ENCODE results near the gene PKP1. TPM values are rescaled to one million over a fixed set of nuclear protein-coding genes. Genes with fewer than 3 reads are reported as not detected.
A peak's percentile ranks its signal among the peaks of the same experiment; 100 is the strongest.

Gene PKP1
- total RNA-seq, 4 donors from 2014 or later = 0.93 to 9.6 (median 3.6) TPM

DNA sequence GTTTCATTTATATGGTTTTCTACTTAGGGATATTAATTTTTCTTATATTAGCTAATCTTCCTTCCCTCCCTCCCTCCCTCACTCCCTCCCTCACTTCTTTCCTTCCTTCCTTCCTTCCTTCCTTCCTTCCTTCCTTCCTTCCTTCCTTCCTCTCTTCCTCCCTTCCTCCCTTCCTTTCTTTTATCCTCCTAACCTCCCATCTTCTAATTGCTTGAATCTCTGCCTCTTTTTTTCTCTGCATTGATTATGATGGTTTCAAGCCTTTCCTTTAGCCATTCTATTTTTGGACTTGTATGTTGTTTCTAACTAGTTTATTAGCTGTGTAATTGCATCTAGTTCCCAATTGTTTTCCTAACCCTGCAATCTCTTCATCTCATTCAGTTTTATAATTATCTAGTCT is 17.0 kb upstream of the PKP1 start:
- no peak for DNase-seq (ENCODE audit: low spot score)
- ATAC-seq (ENCODE audit: low FRiP score) = no peak
- TF ChIP-seq CTCF (IDR thresholded peaks at IDR 0.05) = no peak

GRCh38 chr1:201266774-201267173 is 16.5 kb upstream of the PKP1 start:
- ATAC-seq (ENCODE audit: low FRiP score) (no peak), DNase-seq (ENCODE audit: low spot score) (no peak)
- no peak for TF ChIP-seq CTCF (IDR thresholded peaks at IDR 0.05)

- no peak for TF ChIP-seq CTCF (IDR thresholded peaks at IDR 0.05)
- ATAC-seq (ENCODE audit: low FRiP score) (no peak), DNase-seq (ENCODE audit: low spot score) (no peak)
Measured at GRCh38 chr1:201267481-201268229, 15.7 kb upstream of the PKP1 start.

DNA sequence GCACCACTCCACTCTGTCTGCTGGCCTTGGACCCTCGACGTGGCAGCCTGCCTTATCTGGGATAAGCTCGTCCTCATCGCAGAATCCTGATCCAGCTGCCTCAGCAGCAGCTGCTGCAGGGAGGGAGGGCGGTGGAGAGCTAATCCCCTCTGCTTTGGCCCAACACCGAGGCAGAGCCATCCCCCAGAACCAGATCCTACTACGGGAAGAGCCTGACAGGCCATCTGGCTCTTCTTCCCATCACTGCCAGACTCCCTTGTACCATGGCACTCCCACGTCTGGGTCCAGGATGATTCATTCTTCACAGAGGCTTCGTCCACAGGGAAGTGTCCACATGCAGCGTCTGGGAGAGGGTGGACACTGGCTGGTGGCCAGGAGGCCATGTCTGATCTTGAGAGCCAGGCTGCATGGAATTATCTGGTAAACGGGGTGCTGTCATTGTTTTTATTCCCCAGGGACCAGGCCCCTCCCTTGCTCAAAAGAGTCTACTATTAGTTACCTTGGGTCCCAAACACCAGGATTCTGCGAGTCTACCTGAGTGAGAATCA is 14.6 kb upstream of the PKP1 start:
- no peak for DNase-seq (ENCODE audit: low spot score)
- no peak for TF ChIP-seq CTCF (IDR thresholded peaks at IDR 0.05)
- ATAC-seq (ENCODE audit: low FRiP score) = peak; percentile 75

GRCh38 chr1:201269281-201269680 is 14.0 kb upstream of the PKP1 start:
- ATAC-seq (ENCODE audit: low FRiP score) (peak; percentile 15), DNase-seq (ENCODE audit: low spot score) (no peak)
- TF ChIP-seq CTCF (IDR thresholded peaks at IDR 0.05) = no peak

DNA sequence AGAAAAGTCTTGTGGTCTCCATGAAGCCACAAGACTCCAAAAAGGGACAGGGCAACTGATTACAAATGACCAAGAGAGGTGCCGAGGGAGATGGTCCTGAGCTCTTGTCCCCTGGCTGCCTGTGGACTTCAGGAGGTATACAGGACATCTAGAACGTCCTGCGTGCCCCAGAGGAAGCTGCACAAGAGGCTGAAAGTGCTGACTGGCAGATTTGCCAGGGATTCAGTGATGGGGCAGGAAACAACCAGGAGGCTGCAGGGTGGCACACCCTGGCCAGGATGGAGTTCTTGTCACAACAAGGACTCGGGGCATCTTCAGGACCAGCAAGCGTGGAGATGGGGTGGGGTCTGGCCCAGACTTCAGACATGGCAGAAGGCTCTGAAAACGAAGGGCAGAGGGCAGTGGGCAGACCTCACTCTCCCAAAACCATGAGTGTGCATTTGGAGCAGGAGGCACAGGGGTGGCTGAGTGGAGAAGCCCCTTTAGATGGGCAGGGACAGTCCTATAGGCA is 13.4 kb upstream of the PKP1 start:
- no peak for TF ChIP-seq CTCF (IDR thresholded peaks at IDR 0.05)
- ATAC-seq (ENCODE audit: low FRiP score) (no peak), DNase-seq (ENCODE audit: low spot score) (no peak)

All from omental fat pad (tissue), 4 donors.